ENCODE data around the gene DHRS2.

Gene DHRS2

DNA sequence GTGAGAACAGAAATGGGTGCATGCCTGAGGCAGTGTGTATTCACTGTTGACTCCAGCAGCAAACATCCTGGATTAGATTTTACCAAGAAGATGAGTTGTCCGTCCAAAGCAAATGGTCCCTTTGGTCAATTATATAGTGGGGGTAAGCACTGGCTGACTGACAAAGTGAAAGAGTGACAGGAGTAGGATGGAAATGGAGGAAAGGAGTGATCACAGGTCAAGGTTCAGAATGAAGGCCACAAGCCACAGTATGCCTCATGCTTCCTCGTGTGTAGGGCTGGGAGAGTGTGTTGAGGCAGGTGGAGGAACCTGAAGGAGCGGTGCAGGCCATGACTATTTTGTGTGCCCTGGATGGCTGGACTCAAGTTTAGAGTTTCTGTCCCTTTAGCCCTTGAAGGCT, 14.3 kb downstream of the DHRS2 start:
- Mint-ChIP-seq H3K36me3 (ENCODE audit: insufficient read depth) (no peaks in the 10 kb centered on the region), H3K27ac (ENCODE audit: low read depth) (no peak overlapping the region), H3K9me3 (peaks cover 6% of the 10 kb centered on the region), H3K27me3 (peaks cover 29% of the 10 kb centered on the region), H3K4me3 (no peak overlapping the region), H3K4me1 (peaks cover 11% of the 10 kb centered on the region)
- DNase-seq (ENCODE audit: low spot score in 2 of 2) (no peak), ATAC-seq (replicated peaks; ENCODE audit: extremely low read depth, poor library complexity, severe bottlenecking) (no peak)

- Mint-ChIP-seq H3K27me3 (peaks cover 21% of the 10 kb centered on the region), H3K27ac (ENCODE audit: low read depth) (no peak overlapping the region), H3K4me3 (no peak overlapping the region), H3K36me3 (ENCODE audit: insufficient read depth) (no peaks in the 10 kb centered on the region), H3K4me1 (peaks cover 6% of the 10 kb centered on the region), H3K9me3 (peaks cover 6% of the 10 kb centered on the region)
- ATAC-seq (replicated peaks; ENCODE audit: extremely low read depth, poor library complexity, severe bottlenecking): no peak
- DNase-seq (ENCODE audit: low spot score in 2 of 2): no peak
These were observed 16.9 kb downstream of the DHRS2 start for GRCh38 chr14:23653051-23653450.

GRCh38 chr14:23654231-23654630, 18.1 kb downstream of the DHRS2 start:
- H3K27me3 Mint-ChIP-seq: peaks cover 9% of the 10 kb centered on the region
- ATAC-seq (replicated peaks; ENCODE audit: extremely low read depth, poor library complexity, severe bottlenecking) (no peak), DNase-seq (ENCODE audit: low spot score in 2 of 2) (no peak)
- peaks cover 6% of the 10 kb centered on the region for H3K9me3 Mint-ChIP-seq
- H3K36me3 Mint-ChIP-seq (ENCODE audit: insufficient read depth): no peaks in the 10 kb centered on the region
- no peak overlapping the region for H3K4me3 Mint-ChIP-seq
- peak overlapping the region; percentile 78 for H3K27ac Mint-ChIP-seq (ENCODE audit: low read depth)
- H3K4me1 Mint-ChIP-seq: peaks cover 6% of the 10 kb centered on the region

DNA sequence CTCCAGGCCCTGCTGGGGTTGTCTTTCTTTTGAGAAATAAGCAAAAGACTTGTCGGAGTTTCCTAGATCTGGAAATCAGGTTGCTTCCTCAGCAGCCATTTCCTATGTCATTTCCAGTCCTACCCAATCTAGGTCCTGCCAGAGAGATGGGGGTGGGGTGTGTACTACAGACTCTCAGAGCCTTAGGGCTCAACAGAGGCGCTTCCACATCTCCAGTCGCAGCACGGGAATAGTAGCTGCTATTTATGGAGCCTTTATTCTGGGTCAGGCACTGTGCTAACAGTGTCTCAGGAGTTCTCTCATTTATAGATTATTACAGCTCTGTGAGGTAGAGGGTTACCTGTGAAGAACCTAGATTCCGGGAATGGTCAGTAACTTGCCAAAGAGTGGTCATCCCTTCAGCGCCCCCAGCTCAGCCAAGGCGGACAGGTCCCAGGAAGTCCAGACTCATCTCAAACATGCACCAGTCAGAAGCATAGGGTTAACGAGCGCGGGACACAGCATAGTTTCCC, 21.9 kb downstream of the DHRS2 start:
- H3K36me3 Mint-ChIP-seq (ENCODE audit: insufficient read depth): no peaks in the 10 kb centered on the region
- no peak overlapping the region for H3K27ac Mint-ChIP-seq (ENCODE audit: low read depth)
- DNase-seq (ENCODE audit: low spot score in 2 of 2) (no peak), ATAC-seq (replicated peaks; ENCODE audit: extremely low read depth, poor library complexity, severe bottlenecking) (no peak)
- no peaks in the 10 kb centered on the region for H3K27me3 Mint-ChIP-seq
- no peak overlapping the region for H3K4me3 Mint-ChIP-seq
- H3K4me1 Mint-ChIP-seq: peaks cover 35% of the 10 kb centered on the region
- peaks cover 6% of the 10 kb centered on the region for H3K9me3 Mint-ChIP-seq

GRCh38 chr14:23660290-23661226, 24.4 kb downstream of the DHRS2 start:
- H3K4me1 Mint-ChIP-seq: peaks cover 36% of the 10 kb centered on the region
- H3K9me3 Mint-ChIP-seq: no peaks in the 10 kb centered on the region
- peak overlapping the region; percentile 59 for H3K27ac Mint-ChIP-seq (ENCODE audit: low read depth)
- peak overlapping the region; percentile 12 for H3K4me3 Mint-ChIP-seq
- ATAC-seq (replicated peaks; ENCODE audit: extremely low read depth, poor library complexity, severe bottlenecking) (peak; percentile 88), DNase-seq (ENCODE audit: low spot score in 2 of 2) (peak; percentile 19 to 53)
- no peaks in the 10 kb centered on the region for H3K27me3 Mint-ChIP-seq
- peaks cover 2% of the 10 kb centered on the region for H3K36me3 Mint-ChIP-seq (ENCODE audit: insufficient read depth)

GRCh38 chr14:23661542-23661941, 25.4 kb downstream of the DHRS2 start:
- Mint-ChIP-seq H3K9me3 (no peaks in the 10 kb centered on the region), H3K27me3 (no peaks in the 10 kb centered on the region), H3K27ac (ENCODE audit: low read depth) (peak overlapping the region; percentile 87), H3K4me1 (peaks cover 36% of the 10 kb centered on the region), H3K36me3 (ENCODE audit: insufficient read depth) (peaks cover 2% of the 10 kb centered on the region), H3K4me3 (no peak overlapping the region)
- no peak for DNase-seq (ENCODE audit: low spot score in 2 of 2)
- ATAC-seq (replicated peaks; ENCODE audit: extremely low read depth, poor library complexity, severe bottlenecking): no peak

GRCh38 chr14:23663127-23663526, 27.0 kb downstream of the DHRS2 start:
- H3K9me3 Mint-ChIP-seq: no peaks in the 10 kb centered on the region
- H3K27me3 Mint-ChIP-seq: no peaks in the 10 kb centered on the region
- peak overlapping the region; percentile 51 for H3K4me3 Mint-ChIP-seq
- ATAC-seq (replicated peaks; ENCODE audit: extremely low read depth, poor library complexity, severe bottlenecking) (peak; percentile 68), DNase-seq (ENCODE audit: low spot score in 2 of 2) (no peak)
- H3K36me3 Mint-ChIP-seq (ENCODE audit: insufficient read depth): peaks cover 2% of the 10 kb centered on the region
- peaks cover 36% of the 10 kb centered on the region for H3K4me1 Mint-ChIP-seq
- H3K27ac Mint-ChIP-seq (ENCODE audit: low read depth): peak overlapping the region; percentile 87

- Mint-ChIP-seq H3K36me3 (ENCODE audit: insufficient read depth) (peaks cover 2% of the 10 kb centered on the region), H3K4me1 (peaks cover 36% of the 10 kb centered on the region), H3K27ac (ENCODE audit: low read depth) (peak overlapping the region; percentile 87), H3K4me3 (peak overlapping the region; percentile 51), H3K9me3 (no peaks in the 10 kb centered on the region), H3K27me3 (no peaks in the 10 kb centered on the region)
- DNase-seq (ENCODE audit: low spot score in 2 of 2) (no peak), ATAC-seq (replicated peaks; ENCODE audit: extremely low read depth, poor library complexity, severe bottlenecking) (no peak)
These were observed 27.5 kb downstream of the DHRS2 start for GRCh38 chr14:23663711-23664110.

DNA sequence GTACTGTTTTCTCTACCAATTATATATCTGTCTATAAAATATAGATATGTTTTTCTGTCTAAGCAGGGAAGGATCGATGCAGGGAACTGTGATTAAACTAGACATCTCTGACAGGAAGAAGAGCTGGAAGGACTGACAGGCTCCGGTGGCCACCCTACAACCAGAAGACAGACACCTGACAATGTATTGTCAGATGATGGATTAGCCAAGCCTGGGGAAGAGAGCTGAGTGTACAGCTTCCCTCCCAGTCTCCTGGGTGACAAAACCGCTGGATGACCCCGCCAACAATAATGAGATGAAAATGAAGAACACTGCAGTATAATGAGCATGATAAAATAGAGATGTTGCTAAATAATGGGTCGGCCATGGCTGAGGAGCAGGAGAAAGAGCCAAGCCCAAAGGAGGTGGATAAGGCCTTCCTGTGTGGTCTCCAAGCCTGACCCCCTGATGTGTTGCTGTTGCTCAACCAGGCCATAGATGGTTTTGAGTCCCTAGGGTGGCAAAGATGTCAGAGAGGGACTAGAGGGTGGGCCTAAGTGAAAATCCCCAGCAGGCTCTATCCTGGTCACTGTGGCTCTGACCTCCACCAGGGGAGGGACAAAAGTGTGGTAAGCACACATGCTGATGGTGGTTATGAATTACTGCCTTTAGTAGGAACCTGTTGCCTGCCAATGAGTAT, 28.2 kb downstream of the DHRS2 start:
- Mint-ChIP-seq H3K4me1 (peaks cover 36% of the 10 kb centered on the region), H3K9me3 (no peaks in the 10 kb centered on the region), H3K4me3 (no peak overlapping the region), H3K36me3 (ENCODE audit: insufficient read depth) (peaks cover 2% of the 10 kb centered on the region), H3K27me3 (no peaks in the 10 kb centered on the region), H3K27ac (ENCODE audit: low read depth) (peak overlapping the region; percentile 87)
- no peak for DNase-seq (ENCODE audit: low spot score in 2 of 2)
- ATAC-seq (replicated peaks; ENCODE audit: extremely low read depth, poor library complexity, severe bottlenecking): no peak

GRCh38 chr14:23665302-23666016, 29.3 kb downstream of the DHRS2 start:
- no peaks in the 10 kb centered on the region for H3K9me3 Mint-ChIP-seq
- H3K4me1 Mint-ChIP-seq: peaks cover 31% of the 10 kb centered on the region
- no peak for DNase-seq (ENCODE audit: low spot score in 2 of 2)
- no peak overlapping the region for H3K4me3 Mint-ChIP-seq
- H3K27me3 Mint-ChIP-seq: no peaks in the 10 kb centered on the region
- no peak overlapping the region for H3K27ac Mint-ChIP-seq (ENCODE audit: low read depth)
- ATAC-seq (replicated peaks; ENCODE audit: extremely low read depth, poor library complexity, severe bottlenecking): no peak
- peaks cover 2% of the 10 kb centered on the region for H3K36me3 Mint-ChIP-seq (ENCODE audit: insufficient read depth)

DNA sequence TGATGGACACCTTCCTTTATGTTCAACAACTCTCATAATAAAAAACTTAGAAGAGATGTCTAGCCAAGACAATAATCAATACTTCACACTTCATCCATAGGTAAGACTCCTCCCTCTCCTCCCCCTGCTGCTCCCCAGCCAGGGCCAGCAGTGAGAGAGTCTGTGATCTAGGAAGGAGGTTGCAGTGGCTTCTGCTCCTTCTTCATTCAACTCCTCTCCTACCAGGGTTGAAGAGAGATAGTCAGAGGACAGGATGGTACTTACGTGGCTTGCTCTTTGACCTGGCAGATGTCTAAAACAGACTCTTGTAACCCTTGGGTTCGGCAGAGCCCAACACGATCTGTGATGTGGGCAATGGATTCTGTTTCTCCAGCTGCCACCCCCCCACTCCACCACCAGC, 31.0 kb downstream of the DHRS2 start:
- Mint-ChIP-seq H3K27ac (ENCODE audit: low read depth) (no peak overlapping the region), H3K27me3 (no peaks in the 10 kb centered on the region), H3K9me3 (no peaks in the 10 kb centered on the region), H3K4me3 (no peak overlapping the region), H3K36me3 (ENCODE audit: insufficient read depth) (peaks cover 2% of the 10 kb centered on the region), H3K4me1 (peaks cover 16% of the 10 kb centered on the region)
- ATAC-seq (replicated peaks; ENCODE audit: extremely low read depth, poor library complexity, severe bottlenecking) (no peak), DNase-seq (ENCODE audit: low spot score in 2 of 2) (no peak)

GRCh38 chr14:23669441-23669840, 33.3 kb downstream of the DHRS2 start:
- DNase-seq (ENCODE audit: low spot score in 2 of 2): no peak
- ATAC-seq (replicated peaks; ENCODE audit: extremely low read depth, poor library complexity, severe bottlenecking): no peak
- no peaks in the 10 kb centered on the region for H3K36me3 Mint-ChIP-seq (ENCODE audit: insufficient read depth)
- H3K4me3 Mint-ChIP-seq: no peak overlapping the region
- H3K27ac Mint-ChIP-seq (ENCODE audit: low read depth): no peak overlapping the region
- H3K27me3 Mint-ChIP-seq: peaks cover 13% of the 10 kb centered on the region
- no peaks in the 10 kb centered on the region for H3K4me1 Mint-ChIP-seq
- H3K9me3 Mint-ChIP-seq: no peaks in the 10 kb centered on the region
